Right hindlimb (tissue), 1 donor: ENCODE results near the gene MRE11.
"Not testable (repeated sequence)": the region's sequence is repeated elsewhere in the genome, so short reads cannot be mapped to it uniquely, and the experiment has no call there.

Experiments used
- DNase-seq: peaks from one replicate; pipeline ENCODE4 v3.0.0-alpha.2; 2018

MRE11 gene

GRCh38 chr11:94418123-94418765 lies 75.4 kb downstream of the MRE11 start:
- DNase-seq: no peak

GRCh38 chr11:94417386-94417987 lies 76.2 kb downstream of the MRE11 start:
- DNase-seq: no peak

- no peak for DNase-seq
Observed at GRCh38 chr11:94405062-94405833, 88.4 kb downstream of the MRE11 start.

GRCh38 chr11:94402355-94402754 lies 91.3 kb downstream of the MRE11 start:
- no peak for DNase-seq

- DNase-seq: no peak
Observed at GRCh38 chr11:94401773-94402265, 91.8 kb downstream of the MRE11 start.

- peak; percentile 47 for DNase-seq
Observed at GRCh38 chr11:94400839-94401772, 92.5 kb downstream of the MRE11 start, which contains the start of gene GPR83. Gene GPR83 (minus strand): TSS chr11:94401419. CDS start chr11:94401247, 172 bp downstream.

GRCh38 chr11:94400457-94400838 lies 93.2 kb downstream of the MRE11 start:
- no peak for DNase-seq

GRCh38 chr11:94400050-94400449 lies 93.6 kb downstream of the MRE11 start:
- DNase-seq: no peak

- DNase-seq: no peak
Observed at GRCh38 chr11:94398101-94398500, 95.5 kb downstream of the MRE11 start.

- DNase-seq: no peak
Observed at GRCh38 chr11:94396282-94396681, 97.4 kb downstream of the MRE11 start.

GRCh38 chr11:94391937-94392336 lies 101.7 kb downstream of the MRE11 start:
- DNase-seq: not testable (repeated sequence)

GRCh38 chr11:94379613-94380012 lies 114.0 kb downstream of the MRE11 start:
- DNase-seq: no peak

- DNase-seq: no peak
Observed at GRCh38 chr11:94376841-94377240, 116.8 kb downstream of the MRE11 start.

- DNase-seq: not testable (repeated sequence)
Observed at GRCh38 chr11:94370576-94370975, 123.1 kb downstream of the MRE11 start.
